ENCODE measurements around the gene CACNB2. TPM values are rescaled to one million over a fixed set of nuclear protein-coding genes. Genes with fewer than 3 reads are reported as not detected.
A peak's percentile ranks its signal among the peaks of the same experiment; 100 is the strongest.

CACNB2 gene
- total RNA-seq, 4 donors from 2014 or later: 1.6 to 13.8 (median 5.0) TPM

DNA sequence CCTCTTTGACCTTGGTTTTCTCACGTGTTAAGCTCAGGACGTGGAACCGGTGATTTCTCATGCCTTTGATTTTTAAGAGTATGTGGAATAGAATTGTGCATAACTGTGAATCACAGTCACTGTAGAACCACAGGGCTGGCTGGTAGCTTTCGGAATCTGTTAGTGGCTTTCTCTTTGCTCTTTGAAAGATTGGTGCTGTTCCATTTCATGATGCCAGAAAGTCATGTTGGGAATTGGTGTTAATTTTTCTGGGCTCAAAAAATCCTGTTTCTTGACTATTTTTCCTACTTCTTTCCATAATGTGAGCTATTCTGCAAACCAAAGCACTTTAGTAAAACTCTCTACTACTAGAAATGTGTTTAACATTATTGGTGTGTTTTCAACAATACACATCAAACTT lies 73.0 kb downstream of the CACNB2 start:
- H3K36me3 ChIP-seq: no peaks in the 10 kb centered on the region
- H3K9me3 ChIP-seq: no peaks in the 10 kb centered on the region
- DNase-seq (ENCODE audit: low spot score in 2 of 2): no peak
- TF ChIP-seq EP300 (IDR thresholded peaks at IDR 0.05) (no peak), POLR2A (IDR thresholded peaks at IDR 0.05) (no peak)
- TF ChIP-seq, protein P1, sequence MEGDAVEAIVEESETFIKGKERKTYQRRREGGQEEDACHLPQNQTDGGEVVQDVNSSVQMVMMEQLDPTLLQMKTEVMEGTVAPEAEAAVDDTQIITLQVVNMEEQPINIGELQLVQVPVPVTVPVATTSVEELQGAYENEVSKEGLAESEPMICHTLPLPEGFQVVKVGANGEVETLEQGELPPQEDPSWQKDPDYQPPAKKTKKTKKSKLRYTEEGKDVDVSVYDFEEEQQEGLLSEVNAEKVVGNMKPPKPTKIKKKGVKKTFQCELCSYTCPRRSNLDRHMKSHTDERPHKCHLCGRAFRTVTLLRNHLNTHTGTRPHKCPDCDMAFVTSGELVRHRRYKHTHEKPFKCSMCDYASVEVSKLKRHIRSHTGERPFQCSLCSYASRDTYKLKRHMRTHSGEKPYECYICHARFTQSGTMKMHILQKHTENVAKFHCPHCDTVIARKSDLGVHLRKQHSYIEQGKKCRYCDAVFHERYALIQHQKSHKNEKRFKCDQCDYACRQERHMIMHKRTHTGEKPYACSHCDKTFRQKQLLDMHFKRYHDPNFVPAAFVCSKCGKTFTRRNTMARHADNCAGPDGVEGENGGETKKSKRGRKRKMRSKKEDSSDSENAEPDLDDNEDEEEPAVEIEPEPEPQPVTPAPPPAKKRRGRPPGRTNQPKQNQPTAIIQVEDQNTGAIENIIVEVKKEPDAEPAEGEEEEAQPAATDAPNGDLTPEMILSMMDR (IDR thresholded peaks at IDR 0.05): no peak
- WGBS, 2 donors: 73 to 74% methylated on average over 4 of the region's 4 CpGs
- H3K4me1 ChIP-seq: no peaks in the 10 kb centered on the region
- H3K4me3 ChIP-seq: no peak overlapping the region
- H3K27ac ChIP-seq: no peak overlapping the region
- H3K27me3 ChIP-seq: no peaks in the 10 kb centered on the region

DNA sequence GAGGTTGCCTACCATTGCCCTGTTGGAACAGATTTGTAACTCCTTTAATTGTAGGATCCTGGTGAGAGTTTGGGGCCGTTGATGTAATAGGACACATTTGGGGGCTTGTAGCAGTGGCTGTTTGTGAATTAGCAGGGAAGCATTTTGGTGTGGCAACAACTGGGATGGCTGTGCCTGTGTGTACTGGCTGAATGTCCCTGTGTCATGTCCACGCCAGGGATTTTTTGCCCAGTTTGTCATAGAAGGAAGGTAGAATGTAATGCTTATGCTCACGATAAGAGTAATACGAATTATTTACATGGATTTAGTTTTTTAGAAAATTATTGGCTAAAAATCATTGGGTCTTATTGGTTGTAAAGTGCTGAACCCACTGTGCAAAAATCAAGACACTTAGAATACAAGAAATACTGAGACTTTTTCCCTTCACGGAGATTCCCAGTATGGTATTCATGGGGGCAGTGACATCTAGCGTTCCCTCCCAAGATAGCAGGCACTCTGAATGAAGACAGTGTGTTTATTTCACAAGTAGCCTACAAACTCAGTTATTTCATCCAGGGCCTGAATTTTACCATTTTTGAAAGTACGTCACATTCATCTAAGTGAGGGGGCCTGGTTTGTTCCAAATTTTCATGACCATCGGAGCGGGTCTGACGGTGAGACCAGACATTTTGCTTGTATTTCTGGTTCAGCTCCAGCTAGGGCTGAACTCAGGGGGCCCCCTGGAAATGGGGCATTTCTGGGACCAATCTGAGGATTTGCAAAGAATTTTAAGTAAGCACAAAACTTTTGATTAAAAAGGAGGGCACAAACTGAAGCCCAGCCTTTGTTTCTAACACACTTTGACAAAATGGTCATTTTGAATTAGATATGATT lies 74.7 kb downstream of the CACNB2 start:
- TF ChIP-seq, protein P1 (IDR thresholded peaks at IDR 0.05): peak; percentile 57 to 80 (median 78)
- TF ChIP-seq POLR2A (IDR thresholded peaks at IDR 0.05): no peak
- H3K4me1 ChIP-seq: no peaks in the 10 kb centered on the region

DNA sequence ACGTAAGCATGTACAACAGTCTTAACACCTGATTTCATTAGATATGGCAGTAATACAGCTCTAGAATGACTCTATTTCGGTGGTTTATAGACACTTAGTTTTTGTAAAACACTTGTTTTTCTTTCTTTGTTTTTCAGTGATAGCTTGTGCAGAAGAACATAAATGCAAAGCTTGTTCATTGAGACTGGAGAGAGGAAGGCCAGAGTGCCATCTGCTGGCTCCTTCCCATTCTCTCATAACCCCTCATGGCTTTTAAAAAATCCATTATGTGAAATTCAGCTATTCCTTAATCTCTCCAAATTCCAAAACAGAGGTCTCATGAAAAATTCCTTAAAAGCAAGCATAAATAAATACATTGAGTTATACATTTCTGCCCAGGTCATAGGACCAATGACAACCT lies 76.3 kb downstream of the CACNB2 start:
- H3K27ac ChIP-seq: no peak overlapping the region
- 46 to 51% methylated on average over 2 of the region's 2 CpGs for WGBS, 2 donors
- no peaks in the 10 kb centered on the region for H3K4me1 ChIP-seq
- H3K4me3 ChIP-seq: no peak overlapping the region
- H3K9me3 ChIP-seq: no peaks in the 10 kb centered on the region
- no peaks in the 10 kb centered on the region for H3K27me3 ChIP-seq
- H3K36me3 ChIP-seq: no peaks in the 10 kb centered on the region
- DNase-seq (ENCODE audit: low spot score in 2 of 2): no peak
- TF ChIP-seq EP300 (IDR thresholded peaks at IDR 0.05) (no peak), POLR2A (IDR thresholded peaks at IDR 0.05) (no peak)
- TF ChIP-seq, protein P1 (IDR thresholded peaks at IDR 0.05): peak in 2 of 5 experiments; percentile 19 to 23

More for the DNA sequence above, 74.7 kb downstream of the CACNB2 start:
- 29 to 34% methylated on average over 10 of the region's 10 CpGs for WGBS, 2 donors
- DNase-seq (ENCODE audit: low spot score in 2 of 2): peak; percentile 41 to 81
- Histone ChIP-seq H3K27ac (no peak overlapping the region), H3K9me3 (no peaks in the 10 kb centered on the region), H3K36me3 (no peaks in the 10 kb centered on the region), H3K4me3 (no peak overlapping the region), H3K27me3 (no peaks in the 10 kb centered on the region)

DNA sequence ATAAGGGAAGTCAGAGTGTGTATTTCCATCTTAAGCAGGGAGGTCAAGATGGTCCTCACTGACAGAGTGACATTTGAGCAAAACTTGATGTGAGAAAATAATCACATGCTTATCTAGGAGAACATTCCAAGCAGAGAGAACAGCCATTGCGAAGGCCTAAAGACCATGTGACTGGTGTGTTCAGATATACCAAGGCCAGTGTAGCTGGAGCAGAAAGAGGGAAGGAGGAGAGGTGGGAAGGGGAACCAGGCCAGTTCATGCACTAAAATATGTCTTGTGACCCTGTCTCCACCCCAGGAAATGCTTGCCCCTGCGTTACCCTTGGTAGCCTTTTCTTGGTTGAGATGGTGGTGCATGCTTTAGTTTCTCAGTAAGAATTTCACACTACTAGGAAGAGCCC lies 77.4 kb downstream of the CACNB2 start:
- WGBS, 2 donors: 78 to 97% methylated on average over 2 of the region's 2 CpGs
- Histone ChIP-seq H3K27me3 (no peaks in the 10 kb centered on the region), H3K27ac (no peak overlapping the region), H3K36me3 (no peaks in the 10 kb centered on the region), H3K4me1 (no peaks in the 10 kb centered on the region), H3K4me3 (no peak overlapping the region), H3K9me3 (no peaks in the 10 kb centered on the region)
- no peak for TF ChIP-seq EP300 (IDR thresholded peaks at IDR 0.05)
- no peak for TF ChIP-seq POLR2A (IDR thresholded peaks at IDR 0.05)
- TF ChIP-seq, protein P1 (IDR thresholded peaks at IDR 0.05): no peak
- no peak for DNase-seq (ENCODE audit: low spot score in 2 of 2)

DNA sequence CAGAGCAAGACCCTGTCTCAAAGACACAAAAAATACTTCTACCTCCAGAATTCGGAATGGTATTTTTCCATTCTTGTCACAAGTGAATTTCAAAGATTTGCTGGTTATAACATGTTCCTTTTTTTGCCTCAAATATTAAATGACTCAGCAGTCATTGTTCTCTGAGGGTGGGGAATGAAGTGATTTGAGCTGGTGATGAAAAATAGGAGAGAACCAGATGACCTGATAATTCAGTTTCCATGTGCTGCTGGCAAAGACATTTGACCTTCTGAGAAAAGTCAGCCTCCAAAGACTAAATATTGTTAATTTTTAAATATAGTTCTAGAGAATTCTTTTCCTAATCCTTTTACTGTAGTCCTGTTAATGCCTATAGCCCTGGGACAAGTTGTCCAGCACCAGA lies 78.9 kb downstream of the CACNB2 start:
- Histone ChIP-seq H3K4me1 (no peaks in the 10 kb centered on the region), H3K9me3 (no peaks in the 10 kb centered on the region), H3K36me3 (no peaks in the 10 kb centered on the region), H3K27me3 (no peaks in the 10 kb centered on the region), H3K4me3 (no peak overlapping the region), H3K27ac (no peak overlapping the region)
- TF ChIP-seq, protein P1 (IDR thresholded peaks at IDR 0.05): no peak
- TF ChIP-seq POLR2A (IDR thresholded peaks at IDR 0.05) (no peak), EP300 (IDR thresholded peaks at IDR 0.05) (no peak)
- DNase-seq (ENCODE audit: low spot score in 2 of 2): no peak
- 70 to 79% methylated on average over 1 of the region's 1 CpG for WGBS, 2 donors

Measured in tibial nerve (tissue), 4 donors.